ENCODE measurements around the gene IL25.
"Not testable (repeated sequence)": the region's sequence is repeated elsewhere in the genome, so short reads cannot be mapped to it uniquely, and the experiment has no call there.

The IL25 gene

GRCh38 chr14:23414906-23415820 lies 42.6 kb downstream of the IL25 start:
- H3K4me3 ChIP-seq, result no peak overlapping the region
- H4K20me1 ChIP-seq, result peaks cover 0 to 20% (median 0%) of the 10 kb centered on the region in 11 experiments; a peak in 4 of 22 replicates
- no peaks in the 10 kb centered on the region for H3K9me3 ChIP-seq (replicated peaks in 1 of 11)
- no peak overlapping the region for H3K27ac ChIP-seq
- H3K9ac ChIP-seq, result no peak overlapping the region
- no peaks in the 10 kb centered on the region for H3K4me1 ChIP-seq
- no peaks in the 10 kb centered on the region for H3K36me3 ChIP-seq
- H3K27me3 ChIP-seq, result peaks cover 0 to 15% (median 5%) of the 10 kb centered on the region in 11 experiments; a peak in 10 of 22 replicates
- TF ChIP-seq Cebpa-rat (IDR thresholded peaks at IDR 0.05), result no peak
- H3K4me2 ChIP-seq, result no peak overlapping the region

GRCh38 chr14:23415821-23416778 lies 43.5 kb downstream of the IL25 start:
- TF ChIP-seq Cebpa-rat (IDR thresholded peaks at IDR 0.05), result no peak
- Histone ChIP-seq H3K27ac (no peak overlapping the region), H3K9me3 (replicated peaks in 1 of 11) (no peaks in the 10 kb centered on the region), H3K27me3 (peaks cover 0 to 7% (median 0%) of the 10 kb centered on the region in 11 experiments; a peak in 3 of 22 replicates), H3K4me3 (no peak overlapping the region), H3K36me3 (no peaks in the 10 kb centered on the region), H3K4me1 (no peaks in the 10 kb centered on the region), H4K20me1 (peaks cover 0 to 10% (median 0%) of the 10 kb centered on the region in 11 experiments; a peak in 2 of 22 replicates), H3K4me2 (no peak overlapping the region), H3K9ac (no peak overlapping the region)

DNA sequence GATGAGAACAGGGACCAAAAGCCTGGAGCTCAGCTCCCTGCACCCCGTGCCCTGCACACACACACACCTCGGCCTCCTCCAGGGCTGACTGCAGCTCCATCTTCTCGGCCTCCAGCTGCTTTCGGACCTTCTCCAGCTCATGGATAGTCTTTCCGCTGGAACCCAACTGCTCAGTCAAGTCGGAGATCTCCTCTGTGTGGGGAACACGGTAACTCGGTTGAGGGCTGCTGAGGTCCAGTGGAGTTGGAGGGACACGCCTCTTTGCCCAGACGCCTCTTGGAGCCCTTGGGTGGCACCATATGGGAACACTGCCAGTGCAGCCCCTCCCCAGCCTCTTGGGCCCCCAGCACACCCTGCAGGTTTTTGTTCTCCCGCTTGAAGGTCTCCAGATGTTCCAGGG lies 44.2 kb downstream of the IL25 start:
- TF ChIP-seq Cebpa-rat (IDR thresholded peaks at IDR 0.05), result no peak

GRCh38 chr14:23417269-23417668 lies 44.7 kb downstream of the IL25 start:
- H4K20me1 ChIP-seq; H3K4me3 ChIP-seq; H3K27me3 ChIP-seq; H3K27ac ChIP-seq; H3K4me1 ChIP-seq; H3K36me3 ChIP-seq; H3K9me3 ChIP-seq (replicated peaks in 1 of 11); H3K9ac ChIP-seq; H3K4me2 ChIP-seq: not testable (repeated sequence)

More for the DNA sequence above, 44.2 kb downstream of the IL25 start:
- H3K9me3 ChIP-seq (replicated peaks in 1 of 11), result no peaks in the 10 kb centered on the region
- no peak overlapping the region for H3K4me3 ChIP-seq
- no peaks in the 10 kb centered on the region for H3K36me3 ChIP-seq
- no peaks in the 10 kb centered on the region; a peak in 1 of 20 replicates for H3K4me1 ChIP-seq
- peaks cover 0 to 3% (median 0%) of the 10 kb centered on the region in 11 experiments; a peak in 2 of 22 replicates for H3K27me3 ChIP-seq
- H4K20me1 ChIP-seq, result peaks cover 0 to 6% (median 0%) of the 10 kb centered on the region in 11 experiments; a peak in 2 of 22 replicates
- no peak overlapping the region for H3K4me2 ChIP-seq
- H3K27ac ChIP-seq, result no peak overlapping the region
- H3K9ac ChIP-seq, result no peak overlapping the region

- Histone ChIP-seq H3K4me1 (no peaks in the 10 kb centered on the region; a peak in 1 of 20 replicates), H3K4me2 (no peak overlapping the region), H4K20me1 (no peaks in the 10 kb centered on the region; a peak in 2 of 22 replicates), H3K4me3 (no peak overlapping the region), H3K9ac (no peak overlapping the region), H3K27ac (no peak overlapping the region), H3K36me3 (no peaks in the 10 kb centered on the region), H3K9me3 (replicated peaks in 1 of 11) (no peaks in the 10 kb centered on the region), H3K27me3 (peaks cover 0 to 3% (median 0%) of the 10 kb centered on the region in 11 experiments; a peak in 2 of 22 replicates)
- TF ChIP-seq Cebpa-rat (IDR thresholded peaks at IDR 0.05), result no peak
These were observed 45.4 kb downstream of the IL25 start for GRCh38 chr14:23418021-23418420.

GRCh38 chr14:23419646-23420045 lies 47.0 kb downstream of the IL25 start:
- H3K36me3 ChIP-seq; H3K4me2 ChIP-seq; H3K27me3 ChIP-seq; H3K9ac ChIP-seq; H4K20me1 ChIP-seq; H3K4me1 ChIP-seq; H3K9me3 ChIP-seq (replicated peaks in 1 of 11); H3K4me3 ChIP-seq; H3K27ac ChIP-seq: not testable (repeated sequence)

DNA sequence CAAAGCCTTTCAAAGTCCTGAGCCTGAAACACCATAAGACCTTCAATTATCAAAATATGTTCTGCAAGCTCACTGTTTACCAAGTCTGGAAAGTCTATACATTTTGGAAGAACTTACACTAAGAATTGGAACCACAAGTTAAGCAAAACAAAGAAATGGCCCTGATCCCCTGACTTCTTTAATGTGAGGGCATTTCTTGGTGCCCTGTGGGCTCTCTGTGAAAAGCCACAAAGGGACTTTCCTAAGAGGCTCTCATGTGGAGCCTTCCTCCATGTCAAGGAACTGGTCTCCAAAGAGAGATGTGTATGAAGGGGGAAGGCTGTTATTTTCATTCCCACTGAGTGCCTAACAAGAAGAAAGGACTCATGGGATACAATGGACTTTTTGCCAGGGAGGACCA lies 49.0 kb downstream of the IL25 start:
- no peak for TF ChIP-seq Cebpa-rat (IDR thresholded peaks at IDR 0.05)
- no peak overlapping the region for H3K27ac ChIP-seq
- H3K4me3 ChIP-seq, result no peak overlapping the region
- no peaks in the 10 kb centered on the region for H3K36me3 ChIP-seq
- no peaks in the 10 kb centered on the region; a peak in 1 of 20 replicates for H3K4me1 ChIP-seq
- peak overlapping the region in 1 of 11 experiments; percentile 15; a peak in 2 of 22 replicates for H3K4me2 ChIP-seq
- H3K9me3 ChIP-seq (replicated peaks in 1 of 11), result no peaks in the 10 kb centered on the region
- H3K27me3 ChIP-seq, result peaks cover 0 to 3% (median 0%) of the 10 kb centered on the region in 11 experiments; a peak in 1 of 22 replicates
- no peaks in the 10 kb centered on the region; a peak in 1 of 22 replicates for H4K20me1 ChIP-seq
- H3K9ac ChIP-seq, result no peak overlapping the region

- H3K9ac ChIP-seq, result no peak overlapping the region
- H3K27me3 ChIP-seq, result peaks cover 0 to 3% (median 0%) of the 10 kb centered on the region in 11 experiments; a peak in 1 of 22 replicates
- no peak for TF ChIP-seq Cebpa-rat (IDR thresholded peaks at IDR 0.05)
- no peaks in the 10 kb centered on the region; a peak in 1 of 20 replicates for H3K4me1 ChIP-seq
- H3K9me3 ChIP-seq (replicated peaks in 1 of 11), result no peaks in the 10 kb centered on the region
- H3K27ac ChIP-seq, result no peak overlapping the region
- H3K36me3 ChIP-seq, result no peaks in the 10 kb centered on the region
- H4K20me1 ChIP-seq, result no peaks in the 10 kb centered on the region
- H3K4me3 ChIP-seq, result no peak overlapping the region
- no peak overlapping the region for H3K4me2 ChIP-seq
These were observed 51.0 kb downstream of the IL25 start for GRCh38 chr14:23423657-23424056.

GRCh38 chr14:23425169-23425568 lies 52.6 kb downstream of the IL25 start:
- Histone ChIP-seq H4K20me1 (no peaks in the 10 kb centered on the region), H3K4me3 (no peak overlapping the region), H3K9me3 (replicated peaks in 1 of 11) (no peaks in the 10 kb centered on the region), H3K4me2 (no peak overlapping the region), H3K27ac (no peak overlapping the region), H3K36me3 (no peaks in the 10 kb centered on the region), H3K9ac (no peak overlapping the region), H3K27me3 (peaks cover 0 to 3% (median 0%) of the 10 kb centered on the region in 11 experiments; a peak in 1 of 22 replicates), H3K4me1 (no peaks in the 10 kb centered on the region; a peak in 1 of 20 replicates)
- TF ChIP-seq Cebpa-rat (IDR thresholded peaks at IDR 0.05), result no peak

- H3K27ac ChIP-seq; H3K4me1 ChIP-seq; H3K27me3 ChIP-seq; H3K9ac ChIP-seq; H3K9me3 ChIP-seq (replicated peaks in 1 of 11); H3K4me2 ChIP-seq; H4K20me1 ChIP-seq; H3K4me3 ChIP-seq; H3K36me3 ChIP-seq: not testable (repeated sequence)
These were observed 53.2 kb downstream of the IL25 start for GRCh38 chr14:23425798-23426197.
